GM13976 (cell line): ENCODE data around the gene UFC1.

Experiments used
- DNase-seq: peaks from one replicate; pipeline ENCODE4 v3.0.0; 2012; ENCODE audit warnings: low spot score
- in situ Hi-C: fragments of 300-500 bp; cut with MboI; formaldehyde crosslinking; loops from one replicate; pipeline ENCODE4 v1.12.0; 2022; ENCODE audit warnings: low sequenced_read_pairs, mixed read lengths, inconsistent platforms; ENCODE audit not compliant: unreplicated experiment
- TF ChIP-seq, protein P1 (sequence below): IDR thresholded peaks from 2 replicates; pipeline ENCODE4 v1.5.1; 2012; ENCODE audit warnings: borderline replicate concordance, mild to moderate bottlenecking; ENCODE audit not compliant: insufficient read depth; ENCODE audit errors: extremely low read depth, missing control alignments, control extremely low read depth

The UFC1 gene

DNA sequence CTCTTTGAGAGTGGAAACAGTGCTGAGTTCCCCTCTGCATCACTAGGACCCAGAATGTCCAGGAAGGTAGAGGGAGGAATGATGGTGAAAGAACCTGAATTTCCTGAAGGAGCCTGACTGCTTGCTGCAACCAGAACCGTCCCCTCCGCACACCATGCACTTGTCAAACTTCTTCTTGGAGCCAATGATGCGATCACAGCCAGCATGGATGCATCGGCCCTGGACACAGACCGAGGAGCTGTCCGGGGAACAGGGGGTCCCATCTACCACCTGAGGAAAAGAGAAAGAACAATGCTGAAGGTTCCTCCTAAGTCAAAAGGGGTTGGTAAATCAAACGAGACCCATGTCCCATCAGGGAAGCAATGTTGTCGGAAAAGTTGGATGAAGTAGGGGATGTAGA is 38.2 kb downstream of the UFC1 start:
- TF ChIP-seq, protein P1, sequence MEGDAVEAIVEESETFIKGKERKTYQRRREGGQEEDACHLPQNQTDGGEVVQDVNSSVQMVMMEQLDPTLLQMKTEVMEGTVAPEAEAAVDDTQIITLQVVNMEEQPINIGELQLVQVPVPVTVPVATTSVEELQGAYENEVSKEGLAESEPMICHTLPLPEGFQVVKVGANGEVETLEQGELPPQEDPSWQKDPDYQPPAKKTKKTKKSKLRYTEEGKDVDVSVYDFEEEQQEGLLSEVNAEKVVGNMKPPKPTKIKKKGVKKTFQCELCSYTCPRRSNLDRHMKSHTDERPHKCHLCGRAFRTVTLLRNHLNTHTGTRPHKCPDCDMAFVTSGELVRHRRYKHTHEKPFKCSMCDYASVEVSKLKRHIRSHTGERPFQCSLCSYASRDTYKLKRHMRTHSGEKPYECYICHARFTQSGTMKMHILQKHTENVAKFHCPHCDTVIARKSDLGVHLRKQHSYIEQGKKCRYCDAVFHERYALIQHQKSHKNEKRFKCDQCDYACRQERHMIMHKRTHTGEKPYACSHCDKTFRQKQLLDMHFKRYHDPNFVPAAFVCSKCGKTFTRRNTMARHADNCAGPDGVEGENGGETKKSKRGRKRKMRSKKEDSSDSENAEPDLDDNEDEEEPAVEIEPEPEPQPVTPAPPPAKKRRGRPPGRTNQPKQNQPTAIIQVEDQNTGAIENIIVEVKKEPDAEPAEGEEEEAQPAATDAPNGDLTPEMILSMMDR = no peak
- no peak for DNase-seq
- in situ Hi-C loops = no loop called here

DNA sequence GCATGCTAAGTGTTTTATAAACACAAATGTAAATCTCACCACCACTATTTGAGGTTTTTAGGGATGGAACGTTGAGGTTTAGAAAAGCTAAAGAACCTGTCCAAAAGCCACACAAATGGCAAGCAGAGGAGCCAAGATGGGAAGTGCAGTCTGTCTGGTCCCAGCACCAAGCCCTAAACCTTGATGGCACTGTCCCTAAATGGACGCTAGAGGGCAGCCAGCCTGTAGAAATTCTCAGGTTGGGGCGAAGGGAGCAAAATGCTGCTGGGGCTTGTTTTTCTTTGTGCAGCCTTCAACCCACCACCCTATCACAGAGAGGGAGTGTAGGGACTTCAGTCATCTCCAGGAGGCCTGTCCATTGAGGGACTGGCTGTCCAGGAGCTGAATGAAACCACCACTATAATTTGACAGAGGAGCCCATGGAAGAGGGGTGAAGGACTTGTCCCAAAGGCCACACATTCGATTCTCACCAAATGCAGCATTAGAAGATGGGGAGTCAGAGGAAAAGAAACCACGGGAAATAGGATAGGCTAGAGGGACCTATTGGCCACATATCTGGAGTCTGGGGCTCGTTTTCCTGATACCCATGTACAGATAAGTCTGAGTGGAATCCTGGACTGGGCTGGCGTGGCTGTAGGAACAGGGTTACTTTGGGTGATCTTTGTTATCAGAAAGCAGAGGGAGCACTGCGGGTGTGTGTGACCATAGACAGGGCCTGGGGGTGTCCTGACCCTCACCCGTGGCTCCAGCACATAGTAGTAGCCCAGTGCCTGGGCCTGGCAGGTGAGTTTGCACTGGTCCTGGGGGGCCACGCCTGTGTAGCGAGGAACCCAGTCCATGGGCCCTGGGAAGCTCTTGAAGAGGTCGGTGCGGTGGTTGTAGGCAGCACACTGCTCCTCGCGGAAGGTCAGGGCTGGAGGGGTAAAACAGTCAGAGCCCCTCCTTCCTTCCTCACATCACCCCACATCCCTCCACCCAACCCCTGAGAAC is 39.0 kb downstream of the UFC1 start:
- peak; percentile 86 for DNase-seq
- in situ Hi-C loops = no loop called here
- TF ChIP-seq, protein P1 = peak; percentile 90

- in situ Hi-C loops = no loop called here
- DNase-seq = no peak
- TF ChIP-seq, protein P1 = no peak
These were observed 39.9 kb downstream of the UFC1 start for GRCh38 chr1:161193561-161194235.

- TF ChIP-seq, protein P1 = no peak
- DNase-seq = no peak
- in situ Hi-C loops = no loop called here
These were observed 41.4 kb downstream of the UFC1 start for GRCh38 chr1:161195171-161195570.

- TF ChIP-seq, protein P1 = no peak
- DNase-seq = no peak
- in situ Hi-C loops = no loop called here
These were observed 42.3 kb downstream of the UFC1 start for GRCh38 chr1:161196111-161196510.

DNA sequence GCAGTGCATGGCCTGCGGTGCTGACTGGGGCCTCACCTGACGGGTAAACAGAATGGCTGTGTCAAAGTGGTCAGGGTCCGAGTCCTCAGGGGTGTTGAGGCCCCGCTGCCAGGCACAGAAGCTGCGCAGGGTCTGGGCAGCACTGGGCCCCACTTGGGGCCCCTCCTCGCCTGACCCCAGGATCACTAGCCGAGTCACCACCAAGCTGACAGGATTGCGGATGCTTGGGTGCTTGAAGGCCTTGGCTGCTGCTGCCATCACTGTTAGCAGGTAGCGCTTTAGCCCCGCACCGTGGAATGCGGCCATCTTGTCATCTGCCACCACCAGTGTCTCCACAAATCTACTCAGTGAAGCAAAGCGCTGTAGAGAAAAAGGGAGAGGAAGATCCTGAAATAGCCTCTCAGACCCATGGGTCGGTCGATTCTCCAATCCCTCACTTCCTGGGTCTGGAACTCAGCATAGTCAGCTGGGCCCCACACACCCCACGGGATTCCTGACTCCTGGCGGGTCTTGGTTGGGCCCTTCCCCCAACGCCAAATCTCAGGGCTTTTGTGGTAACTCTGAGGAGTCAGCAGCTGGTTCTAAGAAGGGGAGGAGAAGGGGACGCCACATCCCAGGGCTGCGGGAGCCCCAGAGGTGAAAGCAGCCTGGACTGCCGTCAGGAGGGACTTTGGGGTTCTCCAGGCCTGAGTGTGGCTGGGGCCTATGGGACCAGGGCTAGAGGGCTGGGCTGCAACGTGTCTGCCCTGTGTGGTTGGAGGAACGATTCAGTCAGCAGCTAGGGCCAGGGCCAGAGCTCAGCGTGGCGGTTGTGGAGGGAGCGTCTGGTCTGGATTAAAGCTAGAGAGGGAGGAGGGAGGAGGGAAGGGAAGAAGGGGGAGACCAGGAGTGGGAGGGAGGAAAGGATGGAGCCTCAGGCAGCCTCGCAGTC is 43.0 kb downstream of the UFC1 start:
- DNase-seq = no peak
- TF ChIP-seq, protein P1 = no peak
- in situ Hi-C loops = no loop called here
